Effector CD4-positive, alpha-beta T cell (primary cell): ENCODE data around the gene KMT2A.
"Not testable (repeated sequence)": the region's sequence is repeated elsewhere in the genome, so short reads cannot be mapped to it uniquely, and the experiment has no call there.

Experiments used
- DNase-seq: peaks from one replicate; pipeline ENCODE4 v3.0.0-alpha.2; 2020

The KMT2A gene

DNA sequence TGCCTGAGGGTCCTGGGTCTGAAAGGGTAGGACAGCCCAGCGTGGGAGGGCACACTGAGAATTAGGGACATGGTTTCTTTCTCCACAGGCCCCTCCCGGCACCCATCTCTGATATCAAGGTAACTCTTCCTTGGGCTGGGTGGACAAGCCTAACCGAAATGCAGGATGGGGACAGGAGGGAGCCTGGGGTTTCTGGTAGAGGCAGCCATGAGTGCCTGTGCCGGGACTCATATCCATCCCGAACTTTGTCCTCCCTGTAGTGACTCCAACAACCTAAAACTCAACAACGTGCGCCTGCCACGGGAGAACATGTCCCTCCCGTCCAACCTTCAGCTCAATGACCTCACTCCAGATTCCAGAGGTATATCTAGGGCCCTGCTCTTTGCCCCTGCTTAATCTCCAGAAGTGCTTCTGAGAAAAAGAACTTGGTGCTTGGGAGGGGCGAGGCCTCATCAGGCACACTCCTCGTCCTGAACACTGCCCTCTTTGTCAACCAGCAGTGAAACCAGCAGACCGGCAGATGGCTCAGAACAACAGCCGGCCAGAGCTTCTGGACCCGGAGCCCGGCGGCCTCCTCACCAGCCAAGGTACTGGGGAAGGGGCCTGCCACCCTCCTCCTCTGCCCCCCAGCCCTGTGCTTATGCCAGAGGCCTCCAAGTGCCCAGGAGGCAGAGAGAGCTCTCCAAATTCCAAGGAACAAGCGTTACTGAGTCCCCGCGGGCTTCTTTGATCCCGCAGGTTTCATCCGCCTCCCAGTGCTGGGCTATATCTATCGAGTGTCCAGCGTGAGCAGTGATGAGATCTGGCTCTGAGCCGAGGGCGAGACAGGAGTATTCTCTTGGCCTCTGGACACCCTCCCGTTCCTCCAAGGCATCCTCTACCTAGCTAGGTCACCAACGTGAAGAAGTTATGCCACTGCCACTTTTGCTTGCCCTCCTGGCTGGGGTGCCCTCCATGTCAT, 97.8 kb downstream of the KMT2A start:
- no peak for DNase-seq

DNA sequence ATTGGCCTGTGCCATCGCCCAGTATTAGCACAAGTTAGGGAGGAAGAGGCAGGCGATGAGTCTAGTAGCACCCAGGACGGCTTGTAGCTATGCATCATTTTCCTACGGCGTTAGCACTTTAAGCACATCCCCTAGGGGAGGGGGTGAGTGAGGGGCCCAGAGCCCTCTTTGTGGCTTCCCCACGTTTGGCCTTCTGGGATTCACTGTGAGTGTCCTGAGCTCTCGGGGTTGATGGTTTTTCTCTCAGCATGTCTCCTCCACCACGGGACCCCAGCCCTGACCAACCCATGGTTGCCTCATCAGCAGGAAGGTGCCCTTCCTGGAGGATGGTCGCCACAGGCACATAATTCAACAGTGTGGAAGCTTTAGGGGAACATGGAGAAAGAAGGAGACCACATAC, 99.0 kb downstream of the KMT2A start:
- DNase-seq, result no peak

DNA sequence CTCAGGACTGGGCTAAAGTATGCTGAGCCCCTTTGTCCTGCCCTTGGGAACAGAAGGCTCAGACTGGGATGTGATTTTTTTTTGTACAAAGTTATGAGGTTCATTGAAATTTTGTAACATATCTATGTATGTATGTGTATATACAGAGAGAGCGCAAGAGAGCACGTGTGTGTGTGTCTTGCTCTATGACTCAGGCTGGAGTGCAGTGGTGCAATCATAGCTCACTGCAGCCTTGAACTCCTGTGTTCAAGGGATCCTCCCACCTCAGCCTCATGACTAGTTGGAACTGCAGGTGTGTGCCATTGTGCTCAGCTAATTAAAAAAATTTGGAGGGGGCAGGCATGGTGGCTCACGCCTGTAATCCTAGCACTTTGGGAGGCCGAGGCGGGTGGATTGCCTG, 100.4 kb downstream of the KMT2A start:
- DNase-seq, result no peak

DNA sequence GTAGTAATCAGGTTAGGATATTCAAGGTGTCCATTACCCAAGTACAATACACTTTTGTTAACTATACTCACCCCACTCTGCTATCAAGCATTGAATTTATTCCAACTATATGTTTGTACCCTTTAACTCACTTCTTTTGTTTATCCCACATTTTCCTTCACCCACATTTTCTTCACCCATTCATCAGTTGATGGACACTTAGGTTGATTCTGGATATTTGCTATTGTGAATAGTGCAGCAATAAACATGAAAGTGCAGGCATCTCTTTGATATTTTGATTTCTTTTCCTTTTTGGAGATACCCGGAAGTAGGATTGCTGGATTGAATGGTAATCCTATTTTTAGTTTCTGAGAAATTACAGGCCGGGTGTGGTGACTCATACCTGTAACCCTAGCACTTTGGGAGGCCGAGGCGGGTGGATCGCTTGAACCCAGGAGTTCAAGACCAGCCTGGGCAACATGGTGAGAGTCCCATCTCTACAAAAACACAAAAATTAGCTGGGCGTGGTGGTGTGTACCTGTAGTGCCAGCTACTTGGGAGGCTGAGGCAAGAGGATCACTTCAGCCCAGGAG, 101.2 kb downstream of the KMT2A start:
- no peak for DNase-seq

DNA sequence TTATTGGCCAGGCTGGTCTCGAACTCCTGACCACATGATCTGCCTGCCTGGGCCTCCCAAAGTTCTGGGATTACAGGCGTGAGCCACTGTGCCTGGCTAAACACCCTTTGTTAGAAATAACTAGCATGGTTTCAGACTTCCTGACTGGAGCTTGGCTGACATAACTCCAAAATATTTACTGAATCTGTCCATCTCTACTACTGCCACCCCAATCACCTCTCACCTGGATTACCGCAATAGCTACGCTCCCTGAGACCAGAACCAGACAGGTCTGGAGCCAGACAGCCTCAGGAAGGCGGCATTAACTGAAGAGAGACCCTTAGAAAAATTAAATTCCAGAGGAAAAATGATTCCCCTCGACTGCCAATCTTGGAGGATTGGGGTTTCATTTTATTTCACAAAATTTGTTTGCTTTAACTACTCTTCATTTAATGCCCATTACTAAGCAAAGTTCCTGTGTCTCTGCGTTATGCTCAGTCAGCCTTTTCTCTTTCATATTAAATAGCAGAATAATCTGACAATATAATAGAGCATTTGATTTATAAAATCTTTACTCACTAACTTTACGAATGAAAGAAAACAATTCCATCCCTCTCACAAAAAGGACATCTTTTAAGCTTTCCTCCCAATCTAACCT, 107.8 kb downstream of the KMT2A start:
- DNase-seq, result no peak

DNA sequence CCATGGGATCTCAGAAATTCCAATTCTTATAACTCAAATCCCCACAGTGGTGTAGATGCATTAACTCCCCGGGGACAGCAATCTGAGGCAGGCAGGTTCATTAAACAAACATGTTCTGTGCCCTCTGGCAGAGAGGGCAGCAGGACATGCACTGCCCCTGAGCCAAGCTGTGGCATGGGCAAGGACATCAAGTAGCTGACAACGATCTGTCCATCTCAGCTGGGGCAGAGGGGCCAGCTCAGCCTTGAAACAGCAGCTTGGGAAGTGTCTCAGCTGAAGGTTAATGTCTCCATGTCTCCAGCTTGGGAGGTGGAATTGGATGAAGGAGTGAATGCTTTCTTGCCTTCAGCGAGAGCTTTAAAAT, 108.3 kb downstream of the KMT2A start:
- no peak for DNase-seq

DNA sequence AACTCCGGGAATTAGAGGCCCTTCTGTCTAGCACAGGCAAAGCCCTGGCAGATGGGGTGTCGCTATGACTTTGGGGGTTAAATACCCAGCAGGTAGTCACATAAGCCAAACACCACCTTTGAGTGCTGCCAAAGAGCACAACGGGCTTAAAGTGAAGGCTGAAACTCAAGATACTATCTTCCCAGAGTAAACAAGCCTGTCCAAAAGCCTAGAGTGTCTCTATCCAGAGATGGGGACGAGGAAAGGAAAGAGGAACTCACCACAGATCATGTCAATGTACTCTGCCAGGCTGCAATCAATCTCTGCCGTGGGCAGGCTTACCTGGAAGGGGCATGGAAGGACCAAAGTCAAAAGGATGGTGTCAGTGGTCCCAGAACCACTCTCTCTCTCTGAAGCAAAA, 109.2 kb downstream of the KMT2A start:
- DNase-seq, result no peak

DNA sequence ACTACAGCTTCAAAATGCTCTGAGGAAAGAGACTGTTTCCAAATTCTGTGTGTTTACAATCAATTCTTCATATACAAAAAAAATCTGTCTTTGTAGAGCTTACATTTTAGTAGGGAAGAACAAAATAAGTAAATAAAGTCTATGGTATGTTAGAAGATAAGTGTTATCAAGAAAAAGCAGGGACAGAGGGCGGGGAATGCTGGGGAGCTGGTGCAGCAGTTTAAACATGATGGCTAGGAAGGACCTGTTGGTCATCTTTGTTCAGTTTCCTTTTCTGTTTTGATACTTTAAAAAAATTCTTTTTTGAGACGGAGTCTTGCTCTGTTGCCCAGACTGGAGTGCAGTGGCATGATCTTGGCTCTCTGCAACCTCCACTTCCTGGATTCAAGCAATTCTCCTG, 110.8 kb downstream of the KMT2A start:
- no peak for DNase-seq

DNA sequence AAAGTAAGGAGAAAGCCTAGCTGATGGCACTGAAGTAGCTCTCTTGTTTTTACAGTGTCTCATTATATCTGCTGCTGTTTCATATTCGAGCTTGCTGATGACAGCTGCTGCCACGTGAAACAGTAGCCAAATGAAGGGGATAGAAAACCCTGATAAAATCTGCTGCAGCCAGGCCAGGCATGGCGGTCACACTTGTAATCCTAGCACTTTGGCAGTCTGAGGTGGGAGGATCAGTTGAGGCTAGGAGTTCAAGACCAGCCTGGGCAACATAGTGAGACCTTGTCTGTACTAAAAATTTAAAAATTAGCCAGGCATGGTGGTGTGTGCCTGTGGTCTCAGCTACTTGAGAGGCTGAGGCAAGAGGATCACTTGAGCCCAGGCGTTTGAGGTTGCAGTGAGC, 116.0 kb downstream of the KMT2A start:
- no peak for DNase-seq

DNA sequence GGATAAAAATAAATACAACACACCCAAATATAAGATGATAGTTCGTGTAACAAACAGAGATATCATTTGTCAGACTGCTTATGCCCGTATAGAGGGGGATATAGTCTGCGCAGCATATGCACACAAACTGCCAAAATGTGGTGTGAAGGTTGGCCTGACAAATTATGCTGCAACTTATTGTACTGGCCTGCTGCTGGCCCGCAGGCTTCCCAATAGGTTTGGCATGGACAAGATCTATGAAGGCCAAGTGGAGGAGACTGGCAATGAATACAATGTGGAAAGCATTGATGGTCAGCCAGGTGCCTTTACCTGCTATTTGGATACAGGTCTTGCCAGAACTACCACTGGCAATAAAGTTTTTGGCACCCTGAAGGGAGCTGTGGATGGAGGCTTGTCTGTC, 124.5 kb downstream of the KMT2A start:
- DNase-seq, result no peak

DNA sequence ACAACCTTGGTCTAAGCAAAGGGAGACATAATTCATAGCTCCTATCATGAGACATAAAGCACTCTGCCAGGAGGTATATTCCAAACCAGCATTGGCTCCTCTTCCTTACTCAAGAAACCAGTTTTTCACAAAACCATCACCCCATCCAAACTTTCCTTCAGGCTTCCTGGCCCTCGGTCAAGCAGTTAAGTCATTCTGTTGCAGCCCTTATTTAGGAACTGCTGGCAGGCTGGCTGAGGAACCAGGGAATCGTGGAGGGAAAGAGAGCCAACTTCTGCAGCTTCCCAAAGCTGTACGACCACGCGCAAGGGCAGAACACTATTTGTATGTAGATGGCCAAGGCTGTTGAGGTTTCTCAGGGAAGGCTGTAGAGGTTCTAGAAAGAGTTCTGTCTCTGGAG, 128.8 kb downstream of the KMT2A start:
- DNase-seq, result no peak

DNA sequence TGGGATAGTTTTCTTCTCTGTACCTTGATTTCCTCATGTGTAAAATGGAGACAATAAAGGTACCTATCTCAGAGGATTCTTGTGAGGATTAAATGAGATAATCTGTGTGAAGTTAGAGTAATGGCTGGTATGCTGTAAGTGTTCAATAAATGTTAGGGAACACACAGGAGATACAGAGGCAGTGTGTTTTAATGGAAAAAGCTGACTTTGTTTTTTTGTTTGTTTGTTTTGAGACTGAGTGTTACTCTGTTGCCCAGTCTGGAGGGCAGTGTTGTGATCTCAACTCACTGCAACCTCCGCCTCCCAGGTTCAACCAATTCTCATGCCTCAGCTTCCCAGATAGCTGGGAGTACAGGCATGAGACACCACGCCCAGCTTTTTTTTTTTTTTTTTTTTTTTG, 133.4 kb downstream of the KMT2A start:
- DNase-seq, result no peak

DNA sequence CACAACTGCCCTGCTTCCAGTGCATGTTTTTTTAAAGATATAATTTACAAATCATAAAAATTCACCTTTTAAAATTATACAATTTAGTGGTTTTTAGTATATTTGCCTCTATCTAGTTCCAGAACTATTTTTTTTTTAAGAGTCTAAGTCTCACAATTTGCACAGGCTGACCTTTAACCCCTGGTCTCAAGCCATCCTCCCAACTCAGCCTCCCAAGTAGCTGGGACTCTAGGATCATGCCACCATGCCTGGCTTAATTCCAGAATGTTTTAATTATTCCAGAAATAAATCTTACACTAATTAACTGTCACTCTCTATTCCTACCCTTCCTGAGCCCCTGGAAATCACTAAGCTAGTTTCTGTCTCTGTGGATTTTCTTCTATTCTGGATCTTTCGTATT, 134.5 kb downstream of the KMT2A start:
- DNase-seq, result no peak

DNA sequence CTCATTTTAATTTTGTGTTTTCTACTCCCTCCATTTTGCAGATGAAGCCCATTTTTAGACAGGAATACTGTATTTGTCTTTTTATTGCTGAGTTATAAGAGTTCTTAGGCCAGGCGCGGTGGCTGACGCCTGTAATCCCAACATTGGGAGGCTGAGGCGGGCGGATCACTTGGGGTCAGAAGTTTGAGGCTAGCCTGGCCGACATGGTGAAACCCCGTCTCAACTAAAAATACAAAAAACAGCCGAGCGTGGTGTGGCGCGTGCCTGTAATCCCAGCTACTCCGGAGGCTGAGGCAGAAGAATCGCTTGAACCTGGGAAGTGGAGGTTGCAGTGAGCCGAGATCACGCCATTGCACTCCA, 135.4 kb downstream of the KMT2A start:
- DNase-seq, result not testable (repeated sequence)

DNA sequence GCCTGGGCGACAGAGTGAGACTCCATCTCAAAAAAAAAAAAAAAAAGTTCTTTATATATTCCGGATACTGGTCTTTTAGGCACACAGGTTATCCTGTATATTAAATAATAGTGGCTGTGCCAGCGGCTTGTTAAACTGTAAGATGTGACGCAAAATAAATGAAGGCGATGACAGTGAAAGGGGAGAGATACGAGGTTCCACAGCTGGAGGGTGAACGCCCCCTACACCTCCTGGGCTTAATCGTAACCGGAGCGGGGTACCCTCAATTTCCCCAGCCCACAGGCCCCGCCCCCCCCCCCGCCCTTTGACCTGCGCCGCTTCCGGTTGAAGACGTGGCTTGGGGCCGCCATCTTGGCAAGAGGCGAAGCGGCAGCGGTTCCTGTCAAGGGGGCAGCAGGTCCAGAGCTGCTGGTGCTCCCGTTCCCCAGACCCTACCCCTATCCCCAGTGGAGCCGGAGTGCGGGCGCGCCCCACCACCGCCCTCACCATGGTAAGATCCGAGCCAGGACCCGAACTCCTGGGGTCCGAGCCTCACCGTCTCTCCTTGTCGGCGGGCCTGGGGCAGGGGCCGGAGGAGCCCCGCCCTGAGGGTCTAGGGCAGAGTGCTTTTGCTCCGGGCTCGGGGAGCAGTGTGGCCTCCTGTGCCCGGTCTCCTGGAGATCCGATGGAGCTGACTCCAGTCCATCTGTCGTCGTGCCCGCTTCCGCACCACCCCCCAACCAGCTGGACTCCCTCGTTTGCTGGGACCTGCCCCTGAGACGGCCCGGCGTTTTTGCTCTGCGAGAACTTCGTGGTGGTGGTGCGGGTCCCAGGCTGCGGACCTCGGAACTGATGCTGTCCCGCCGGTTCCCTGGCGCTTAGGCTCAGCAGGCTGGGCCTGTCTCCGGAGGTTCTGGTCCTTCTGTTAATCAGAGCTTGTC, 136.0 kb downstream of the KMT2A start, which contains the start of gene ARCN1:
TSS of gene ARCN1 (plus strand) at position 349 of the 920 bp plus-strand sequence. CDS start at position 488, 139 bp downstream.
- peak; percentile 74 for DNase-seq

DNA sequence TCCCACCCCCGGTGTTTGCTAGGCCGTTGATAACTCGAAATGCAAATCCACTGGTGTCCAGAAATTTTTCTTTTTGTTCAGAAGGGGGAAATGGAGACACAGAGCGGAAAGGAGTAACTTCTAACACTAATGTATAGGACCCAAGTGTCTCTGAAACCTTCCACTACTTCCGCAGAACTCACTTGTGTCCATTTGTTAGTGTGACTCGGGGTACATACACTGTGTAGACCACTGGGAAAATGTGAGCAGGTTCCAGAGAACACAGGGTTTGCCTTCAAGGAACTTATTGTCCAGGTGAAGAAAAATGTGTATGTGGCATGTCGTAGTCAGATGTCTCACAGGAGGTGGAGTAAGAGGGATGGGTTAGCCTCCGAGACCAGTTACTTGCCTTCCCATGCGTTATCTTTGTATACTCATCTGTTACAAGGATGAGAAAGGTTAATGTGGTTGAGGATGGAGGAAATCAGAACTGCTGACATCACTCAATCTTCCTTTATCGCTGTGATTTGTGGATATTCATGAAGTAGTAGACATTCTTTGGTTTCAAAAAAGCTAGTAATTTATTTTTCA, 136.8 kb downstream of the KMT2A start:
- DNase-seq, result peak; percentile 19

DNA sequence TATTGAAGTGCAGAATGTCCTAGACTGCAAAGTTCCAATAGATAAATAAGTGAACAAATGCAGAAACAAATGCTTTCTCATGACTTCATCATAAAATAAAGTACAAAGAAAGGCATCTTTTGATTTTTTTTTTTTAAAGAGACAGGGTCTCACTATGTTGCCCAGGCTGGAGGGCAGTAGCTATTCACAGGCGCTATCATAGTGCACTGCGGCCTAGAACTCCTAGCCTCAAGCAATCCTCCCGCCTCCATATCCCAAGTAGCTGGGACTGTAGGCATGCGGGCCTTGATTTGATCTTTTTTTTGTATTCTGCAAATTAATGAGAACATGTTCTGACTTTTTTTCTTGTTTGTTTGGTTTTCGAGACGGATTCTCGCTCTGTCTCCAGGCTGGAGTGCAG, 138.3 kb downstream of the KMT2A start:
- no peak for DNase-seq
